NCI-H748 treated with DMSO at 0.1 percent for 48 hours (cell line): Measurements from ENCODE around the gene NOXO1.
"Not testable (repeated sequence)": the region's sequence is repeated elsewhere in the genome, so short reads cannot be mapped to it uniquely, and the experiment has no call there.

Source experiments
- DNase-seq: peaks from one replicate; lab custom pipeline; 2025; lab: John Stamatoyannopoulos, UW

NOXO1 gene

GRCh38 chr16:1962161-1963153, 18.8 kb downstream of the NOXO1 start:
- not testable (repeated sequence) for DNase-seq

GRCh38 chr16:1961651-1962067, 19.6 kb downstream of the NOXO1 start:
- no peak for DNase-seq

DNA sequence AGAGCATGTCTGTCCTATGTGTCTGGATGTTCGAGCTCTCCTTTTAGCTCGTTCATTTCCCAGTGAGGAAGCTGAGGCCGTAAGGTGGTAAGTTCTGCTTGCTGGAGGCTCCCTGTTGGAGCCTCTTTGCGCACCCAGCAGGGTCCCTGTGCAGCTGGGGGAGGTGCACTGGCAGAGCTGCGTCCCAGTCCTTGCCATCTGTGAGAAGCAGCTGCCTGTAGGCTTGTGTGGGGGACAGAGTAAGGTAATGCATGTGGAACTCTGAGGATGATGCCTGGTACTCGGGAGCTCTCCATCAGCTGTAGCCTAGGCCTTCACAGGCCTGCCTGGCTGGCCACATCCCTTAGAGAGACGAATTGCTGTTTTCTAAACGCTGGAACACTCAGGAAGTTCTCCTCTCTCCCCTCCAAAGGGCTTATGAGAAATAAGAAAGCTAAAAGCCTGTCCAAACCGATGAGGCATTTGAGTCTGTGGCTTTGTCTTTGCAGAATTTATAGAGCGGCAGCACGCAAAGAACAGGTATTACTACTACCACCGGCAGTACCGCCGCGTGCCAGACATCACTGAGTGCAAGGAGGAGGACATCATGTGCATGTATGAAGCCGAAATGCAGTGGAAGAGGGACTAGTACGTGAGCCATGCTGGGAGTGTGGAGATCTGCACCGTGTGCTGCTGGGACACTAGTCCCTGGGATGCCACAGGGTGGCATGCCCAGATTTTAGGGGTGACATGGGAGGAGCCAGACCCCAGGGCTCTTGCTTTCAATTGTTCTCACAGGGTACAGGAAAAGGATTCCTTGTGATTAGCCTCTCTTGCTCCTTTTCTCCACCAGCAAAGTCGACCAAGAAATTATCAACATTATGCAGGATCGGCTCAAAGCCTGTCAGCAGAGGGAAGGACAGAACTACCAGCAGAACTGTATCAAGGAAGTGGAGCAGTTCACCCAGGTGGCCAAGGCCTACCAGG, 20.3 kb downstream of the NOXO1 start:
- DNase-seq: no peak

DNA sequence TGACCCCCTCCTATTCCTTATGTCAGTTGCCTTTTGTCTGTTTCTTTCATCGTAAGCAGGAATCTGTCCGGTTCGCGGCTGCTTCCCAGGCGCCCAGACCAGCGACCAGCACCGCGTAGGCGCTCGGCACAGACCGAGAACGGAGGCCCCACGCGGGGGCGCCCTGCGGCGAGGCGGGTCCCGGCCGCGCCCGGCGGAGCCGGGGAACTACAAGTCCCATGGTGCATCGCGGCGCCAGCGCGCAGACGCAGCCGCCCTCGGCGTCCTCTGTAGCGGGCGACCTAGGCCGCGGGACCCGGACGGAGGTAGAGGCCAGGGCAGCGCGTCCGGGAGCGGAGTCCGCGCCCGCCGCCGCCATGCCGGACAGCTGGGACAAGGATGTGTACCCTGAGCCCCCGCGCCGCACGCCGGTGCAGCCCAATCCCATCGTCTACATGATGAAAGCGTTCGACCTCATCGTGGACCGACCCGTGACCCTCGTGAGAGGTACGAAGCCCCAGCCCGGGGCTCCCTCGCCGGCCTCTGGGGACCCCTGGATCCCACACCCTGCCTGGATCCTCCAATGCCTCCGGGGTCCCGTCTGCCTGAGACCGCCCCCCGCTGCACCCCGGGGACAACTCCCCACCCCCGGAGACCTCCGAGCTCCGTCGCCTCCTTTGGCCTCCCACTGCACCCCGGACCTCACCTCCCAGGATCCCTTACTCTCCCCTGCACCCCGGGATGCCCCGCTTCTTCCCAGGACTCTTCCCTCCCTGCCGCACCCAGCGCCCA, 21.8 kb downstream of the NOXO1 start, which contains the start of gene NDUFB10:
NDUFB10 (plus strand) TSS at position 270 of the 771 bp plus-strand sequence; CDS start at position 357, 87 bp downstream.
- peak; percentile 39 for DNase-seq

DNA sequence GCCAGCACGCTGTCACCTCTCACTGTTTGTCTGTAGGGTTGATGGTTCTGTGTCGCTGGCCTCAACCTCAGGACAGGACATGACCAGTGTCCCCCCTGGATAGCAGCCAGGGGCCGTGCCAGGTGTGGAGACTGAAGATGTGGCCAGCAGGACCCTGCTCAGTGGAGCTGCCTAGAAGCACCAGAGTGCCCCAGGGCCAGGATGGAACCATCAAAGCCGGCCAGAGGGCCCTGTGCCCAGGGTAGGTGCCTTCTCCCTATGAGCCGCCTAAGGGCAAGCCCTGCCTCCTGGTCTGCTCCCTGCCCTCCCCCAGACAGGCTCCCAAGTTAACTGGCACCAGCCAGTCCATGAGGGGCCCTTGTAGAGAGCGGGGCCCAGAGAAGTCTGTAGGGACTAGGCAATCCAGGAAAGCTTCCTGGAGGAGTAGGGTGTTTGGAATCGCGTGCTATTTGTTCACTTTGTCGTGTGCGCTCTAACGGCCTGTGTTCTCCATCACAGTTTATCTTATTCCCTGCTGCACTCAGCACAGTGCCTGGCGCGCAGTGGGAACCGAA, 22.5 kb downstream of the NOXO1 start:
- no peak for DNase-seq

DNA sequence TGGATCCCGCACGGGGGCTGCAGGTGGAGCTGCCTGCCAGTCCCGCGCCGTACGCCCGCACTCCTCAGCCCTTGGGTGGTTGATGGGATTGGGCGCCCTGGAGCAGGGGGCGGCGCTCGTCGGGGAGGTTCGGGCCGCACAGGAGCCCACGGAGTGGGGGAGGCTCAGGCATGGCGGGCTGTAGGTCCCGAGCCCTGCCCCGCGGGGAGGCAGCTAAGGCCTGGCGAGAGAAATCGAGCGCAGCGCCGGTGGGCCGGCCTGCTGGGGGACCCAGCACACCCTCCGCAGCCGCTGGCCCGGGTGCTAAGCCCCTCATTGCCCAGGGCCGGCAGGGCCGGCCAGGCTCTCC, 23.2 kb downstream of the NOXO1 start:
- DNase-seq: not testable (repeated sequence)

DNA sequence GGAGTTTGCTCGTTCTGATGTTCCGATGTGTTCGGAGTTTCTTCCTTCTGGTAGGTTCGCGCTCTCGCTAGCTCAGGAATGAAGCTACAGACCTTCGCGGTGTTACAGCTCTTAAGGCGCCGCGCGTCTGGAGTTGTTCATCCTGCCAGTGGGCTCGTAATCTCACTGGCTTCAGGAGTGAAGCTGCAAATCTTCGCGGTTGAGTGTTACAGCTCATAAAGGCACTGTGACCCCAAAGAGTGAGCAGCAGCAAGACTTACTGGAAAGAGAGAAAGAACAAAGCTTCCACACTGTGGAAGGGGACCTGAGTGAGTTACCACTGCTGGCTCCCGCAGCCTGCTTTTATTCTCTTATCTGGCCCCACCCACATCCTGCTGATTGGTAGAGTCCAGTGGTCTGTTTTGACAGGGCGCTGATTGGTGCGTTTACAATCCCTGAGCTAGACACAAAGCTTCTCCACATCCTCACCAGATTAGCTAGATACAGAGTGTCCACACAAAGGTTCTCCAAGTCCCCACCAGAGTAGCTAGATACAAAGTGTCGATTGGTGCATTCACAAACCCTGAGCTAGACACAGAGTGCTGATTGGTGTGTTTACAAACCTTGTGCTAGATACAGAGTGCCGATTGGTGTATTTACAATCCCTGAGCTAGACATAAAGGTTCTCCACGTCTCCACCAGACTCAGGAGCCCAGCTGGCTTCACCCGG, 23.7 kb downstream of the NOXO1 start:
- DNase-seq: not testable (repeated sequence)

DNA sequence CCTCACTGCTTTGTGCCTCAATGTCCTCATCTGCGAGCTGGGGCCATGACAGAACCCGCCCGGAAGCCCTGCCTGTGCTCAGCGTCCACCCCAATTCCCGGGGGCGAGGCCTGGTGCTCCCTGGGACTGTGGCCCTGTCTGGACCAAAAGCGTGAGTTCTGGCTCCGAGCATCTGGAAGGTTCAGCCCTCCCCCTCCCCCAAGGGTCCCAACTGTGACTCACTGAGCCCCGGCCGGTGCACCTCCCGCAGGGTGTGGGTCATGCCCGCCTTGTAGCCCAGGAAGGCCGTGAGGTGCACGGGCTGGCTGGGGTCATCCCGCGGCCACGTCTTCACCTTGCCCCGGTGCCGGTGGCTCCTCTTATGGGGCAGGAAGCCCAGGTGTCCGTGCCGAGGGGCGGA, 27.5 kb downstream of the NOXO1 start:
- DNase-seq: no peak

- no peak for DNase-seq
Measured at GRCh38 chr16:1950559-1950958, 30.7 kb downstream of the NOXO1 start.

DNA sequence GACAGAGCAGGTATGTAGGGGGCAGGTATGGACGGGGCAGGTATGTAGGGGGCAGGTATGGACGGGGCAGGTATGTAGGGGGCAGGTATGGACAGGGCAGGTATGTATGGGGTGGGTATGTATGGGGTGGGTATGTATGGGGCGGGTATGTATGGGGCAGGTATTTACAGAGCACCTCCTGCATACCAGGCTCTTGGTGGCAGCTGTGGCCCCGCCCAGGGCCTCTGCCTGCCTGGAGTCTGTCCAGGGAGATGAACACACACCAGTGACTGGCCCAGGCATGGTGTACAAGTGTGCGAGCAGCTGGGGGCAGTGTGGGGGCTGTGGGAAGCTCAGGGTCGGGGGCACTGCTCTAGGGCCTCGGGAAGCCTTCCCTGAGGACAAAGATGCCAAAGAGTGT, 31.2 kb downstream of the NOXO1 start:
- no peak for DNase-seq

DNA sequence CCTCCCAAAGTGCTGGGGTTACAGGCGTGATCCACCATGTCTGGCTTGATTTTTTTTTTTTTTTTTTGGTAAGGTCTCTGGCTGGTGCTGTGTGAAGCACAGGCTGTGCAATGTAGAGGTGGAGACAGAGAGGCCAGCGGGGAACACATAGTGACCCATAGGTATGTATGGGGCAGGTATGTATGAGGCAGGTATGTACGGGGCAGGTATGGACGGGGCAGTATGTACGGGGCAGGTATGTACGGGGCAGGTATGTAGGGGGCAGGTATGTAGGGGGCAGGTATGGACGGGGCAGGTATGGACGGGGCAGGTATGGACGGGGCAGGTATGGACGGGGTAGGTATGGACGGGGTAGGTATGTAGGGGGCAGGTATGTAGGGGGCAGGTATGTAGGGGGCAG, 31.8 kb downstream of the NOXO1 start:
- DNase-seq: no peak

DNA sequence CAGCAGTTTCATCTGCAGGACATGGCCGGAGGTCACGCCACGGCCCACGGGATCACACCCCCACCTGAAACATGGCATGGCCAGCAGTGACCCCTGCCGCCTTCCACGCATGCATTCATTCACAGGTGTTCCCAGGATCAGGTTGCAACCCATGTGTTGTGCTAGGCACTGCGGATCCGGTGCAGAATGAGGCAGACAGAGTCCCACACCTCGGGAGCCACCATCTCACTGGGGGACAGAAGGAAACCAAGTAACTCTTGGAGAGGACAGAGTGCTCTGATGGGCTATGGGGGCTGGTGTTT, 33.9 kb downstream of the NOXO1 start:
- DNase-seq: no peak

GRCh38 chr16:1946495-1947368, 34.5 kb downstream of the NOXO1 start:
- no peak for DNase-seq

- no peak for DNase-seq
Measured at GRCh38 chr16:1945559-1946391, 35.5 kb downstream of the NOXO1 start.

GRCh38 chr16:1944612-1945199, 36.6 kb downstream of the NOXO1 start:
- no peak for DNase-seq

- peak; percentile 93 for DNase-seq
Measured at GRCh38 chr16:1942810-1943726, 38.2 kb downstream of the NOXO1 start, which contains the start of gene MSRB1. TSS of gene MSRB1 (minus strand) at chr16:1943199. CDS start at chr16:1943156, 43 bp downstream.

DNA sequence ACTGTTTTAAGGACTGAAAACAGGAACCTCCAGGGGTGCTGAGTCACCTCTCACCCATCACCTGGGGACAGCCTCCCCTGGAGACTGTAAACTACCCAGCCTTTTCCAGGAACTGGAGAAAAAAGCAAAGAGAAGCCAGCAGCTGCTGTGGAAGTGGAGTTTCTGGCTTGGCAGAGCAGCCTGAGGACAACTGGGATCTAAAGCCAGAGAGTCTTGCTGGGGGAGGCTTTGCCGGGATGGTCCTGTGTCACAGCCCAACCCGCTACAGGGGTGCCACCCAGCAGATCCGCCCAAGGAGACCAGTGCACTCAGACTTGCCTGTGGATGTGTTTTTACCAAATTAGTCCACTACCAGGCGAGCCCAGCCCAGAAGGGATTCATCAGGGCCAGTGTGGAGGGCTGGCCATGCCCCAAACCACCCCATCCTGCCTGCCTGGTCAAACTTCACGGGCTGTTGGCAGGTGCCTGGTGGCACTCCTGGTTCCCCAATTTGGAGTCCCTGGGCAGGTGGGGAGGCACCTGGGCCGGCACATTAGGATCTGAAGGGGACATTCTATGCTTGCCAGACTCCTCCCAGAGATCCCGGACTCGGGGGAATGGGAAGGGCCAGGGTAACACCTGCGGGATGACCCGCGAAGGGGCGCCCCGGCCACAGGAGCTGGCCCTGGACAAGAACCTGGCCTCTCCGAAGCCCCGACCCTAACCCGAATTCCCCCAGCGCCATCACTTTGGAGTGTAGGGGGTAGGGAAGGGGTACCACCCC, 39.0 kb downstream of the NOXO1 start:
- DNase-seq: no peak
